MG63 (cell line): Measurements from ENCODE around the gene COL4A3. TPM values are rescaled to one million over a fixed set of nuclear protein-coding genes. Genes with fewer than 3 reads are reported as not detected.

Experiments used
- DNase-seq: peaks from one replicate; pipeline ENCODE4 v3.0.0-alpha.2; 2020
- H3K27me3 ChIP-seq: fragments of 250-450 bp; sonication (Bioruptor Pico); 2 replicates; pipeline ENCODE4 v1.5.1; 2020; ENCODE audit warnings: mild to moderate bottlenecking, moderate library complexity
- H3K36me3 ChIP-seq: fragments of 250-450 bp; sonication (Bioruptor Pico); 2 replicates; pipeline ENCODE4 v1.5.1; 2020; ENCODE audit warnings: mild to moderate bottlenecking, moderate library complexity
- H3K4me3 ChIP-seq: fragments of 250-450 bp; sonication (Bioruptor Pico); 2 replicates; pipeline ENCODE4 v1.5.1; 2020; ENCODE audit warnings: mild to moderate bottlenecking, moderate library complexity
- H3K9me3 ChIP-seq: fragments of 250-450 bp; sonication (Bioruptor Pico); 2 replicates; pipeline ENCODE4 v1.5.1; 2020; ENCODE audit warnings: mild to moderate bottlenecking, moderate library complexity
- total RNA-seq: library from RNA; depleted of rRNA; stranded (reverse); fragments of >200 nt; shearing (Covaris generic); gene quantifications from 2 replicates; pipeline ENCODE4 v1.2.3, GENCODE V29; 2014; ENCODE audit warnings: low replicate concordance; rRNA removed

Gene COL4A3
- total RNA-seq = 0.20 TPM in 1 of 2 replicates, not detected in the other

DNA sequence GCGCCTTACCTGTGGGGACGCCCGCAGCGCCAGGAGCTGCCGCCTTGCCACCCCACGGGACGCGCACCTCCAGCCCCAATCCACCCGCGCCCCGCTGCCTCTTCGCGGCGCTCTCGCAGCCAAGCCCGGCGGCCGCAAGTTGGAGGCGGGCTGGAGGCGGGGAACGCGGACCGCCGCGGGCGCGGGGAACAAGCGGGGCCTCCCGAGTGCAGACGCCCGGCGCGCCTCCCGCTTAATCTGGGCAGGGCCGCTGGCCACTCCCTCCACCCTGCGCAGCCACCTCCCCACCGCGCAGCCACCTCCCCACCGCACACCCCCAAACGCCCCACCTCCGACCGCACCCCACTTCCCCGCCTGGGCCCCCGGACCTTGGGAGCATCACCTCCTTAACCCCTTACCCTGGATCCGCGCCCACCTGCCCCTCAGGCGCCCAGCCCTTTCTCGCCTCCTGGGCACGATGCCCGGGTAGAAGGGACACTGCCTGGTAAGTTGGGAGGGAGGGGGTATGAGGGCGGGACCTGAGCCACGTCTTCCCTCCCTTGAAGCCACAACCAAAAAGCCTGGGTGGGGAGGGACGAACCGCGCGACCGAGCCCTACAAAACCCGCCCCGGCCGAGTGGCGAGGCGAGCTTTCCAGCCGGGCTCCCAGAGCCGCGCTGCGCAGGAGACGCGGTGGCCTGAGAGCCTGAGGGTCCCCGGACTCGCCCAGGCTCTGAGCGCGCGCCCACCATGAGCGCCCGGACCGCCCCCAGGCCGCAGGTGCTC lies at the start of gene COL4A3, which contains the start of gene COL4A4:
COL4A3 (plus strand) TSS at position 627 of the 765 bp plus-strand sequence; CDS start at position 730, 103 bp downstream.
COL4A4 (minus strand) TSS at position 208 of the 765 bp plus-strand sequence. CDS start 16,722 bp downstream, outside the sequence.
- Histone ChIP-seq H3K9me3 (no peaks in the 10 kb centered on the region), H3K4me3 (peak within 1 kb of the TSS; percentile 49)
- DNase-seq = peak; percentile 61

DNA sequence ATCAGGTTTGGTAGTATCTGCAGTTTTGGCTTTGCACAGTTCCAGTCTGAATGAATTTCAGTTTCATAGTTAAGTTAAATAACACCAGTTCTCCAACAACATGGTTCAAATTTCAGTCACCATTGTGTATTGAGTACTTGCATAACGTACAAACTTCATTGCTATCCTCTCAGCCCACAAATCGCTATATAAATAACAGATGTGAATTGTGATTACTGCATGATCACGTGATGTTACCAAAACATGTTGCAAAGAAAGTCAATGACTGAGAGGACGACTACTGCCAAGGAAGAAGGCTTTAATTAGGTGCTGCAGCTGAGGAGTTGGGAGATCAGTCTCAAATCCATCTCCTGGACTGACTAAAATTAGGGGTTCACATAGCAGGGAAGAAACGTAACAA lies 48.7 kb upstream of the COL4A3 start:
- DNase-seq = no peak
- Histone ChIP-seq H3K9me3 (no peaks in the 10 kb centered on the region), H3K4me3 (no peak overlapping the region), H3K27me3 (no peaks in the 10 kb centered on the region), H3K36me3 (no peaks in the 10 kb centered on the region)

More for the DNA sequence above, at the start of gene COL4A3, which contains the start of gene COL4A4:
- no peaks in the 10 kb centered on the region for H3K36me3 ChIP-seq
- peaks cover 21% of the 10 kb centered on the region for H3K27me3 ChIP-seq

DNA sequence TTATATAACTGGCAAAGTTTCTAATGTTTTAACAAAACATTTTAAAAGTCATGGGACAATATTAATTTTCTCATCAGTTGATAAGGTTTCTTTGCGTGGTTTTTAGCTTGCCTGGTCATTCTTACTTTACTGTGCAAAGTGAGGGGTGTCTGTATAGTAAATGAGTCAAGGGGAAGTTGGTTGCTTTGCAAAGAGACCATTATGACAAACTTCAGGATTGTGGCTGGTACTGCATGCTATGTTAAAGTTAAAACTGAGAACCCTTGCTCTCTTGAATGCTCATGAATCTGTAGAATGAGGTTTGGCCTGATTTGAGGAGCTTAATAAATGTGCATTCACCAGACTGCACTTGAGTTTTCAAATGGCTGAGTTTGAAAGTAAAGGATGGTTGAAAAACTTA lies 47.4 kb upstream of the COL4A3 start:
- DNase-seq = no peak
- no peak overlapping the region for H3K4me3 ChIP-seq
- no peaks in the 10 kb centered on the region for H3K9me3 ChIP-seq
- no peaks in the 10 kb centered on the region for H3K36me3 ChIP-seq
- no peaks in the 10 kb centered on the region for H3K27me3 ChIP-seq

DNA sequence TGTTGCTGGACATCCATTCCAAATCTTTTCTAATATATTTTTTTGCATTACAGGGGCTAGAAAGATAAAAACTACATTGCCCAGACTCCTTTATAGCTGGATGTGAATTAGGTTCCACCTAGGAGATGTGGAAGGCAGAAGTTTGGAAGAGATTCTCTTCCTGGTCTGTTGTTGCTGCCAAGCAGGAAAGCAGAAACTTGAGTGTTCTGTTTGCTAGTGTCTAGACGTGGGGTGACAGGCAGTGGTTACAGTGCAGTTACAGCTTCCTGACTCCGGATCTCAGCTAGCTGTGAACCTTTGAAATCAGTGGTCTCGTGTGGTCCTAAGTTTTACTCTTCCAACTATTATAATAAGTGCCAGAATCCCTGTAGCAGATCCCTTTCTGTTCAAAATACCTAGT lies 46.6 kb upstream of the COL4A3 start:
- Histone ChIP-seq H3K9me3 (no peaks in the 10 kb centered on the region), H3K36me3 (no peaks in the 10 kb centered on the region), H3K27me3 (no peaks in the 10 kb centered on the region), H3K4me3 (no peak overlapping the region)
- DNase-seq = no peak

DNA sequence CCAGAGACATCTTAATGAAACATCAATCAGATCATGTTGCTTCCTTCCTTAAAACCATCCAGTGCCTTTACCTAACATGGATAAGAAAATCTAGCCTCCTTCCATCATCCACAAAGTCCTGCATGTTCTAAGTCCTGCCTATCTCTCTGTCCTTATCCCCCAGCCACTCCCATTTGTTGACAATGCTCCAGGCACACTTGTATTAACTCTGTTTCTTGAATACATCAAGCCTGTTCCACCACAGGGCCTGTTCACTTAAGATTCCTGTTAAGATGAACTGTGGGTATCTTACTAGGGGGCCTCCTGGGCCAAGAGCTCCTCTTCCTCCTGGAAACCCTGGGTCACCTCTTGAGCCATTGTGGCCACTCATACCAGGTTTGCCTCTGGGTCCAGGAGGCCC lies 46.1 kb upstream of the COL4A3 start:
- Histone ChIP-seq H3K36me3 (no peaks in the 10 kb centered on the region), H3K27me3 (no peaks in the 10 kb centered on the region), H3K9me3 (no peaks in the 10 kb centered on the region), H3K4me3 (no peak overlapping the region)
- no peak for DNase-seq

DNA sequence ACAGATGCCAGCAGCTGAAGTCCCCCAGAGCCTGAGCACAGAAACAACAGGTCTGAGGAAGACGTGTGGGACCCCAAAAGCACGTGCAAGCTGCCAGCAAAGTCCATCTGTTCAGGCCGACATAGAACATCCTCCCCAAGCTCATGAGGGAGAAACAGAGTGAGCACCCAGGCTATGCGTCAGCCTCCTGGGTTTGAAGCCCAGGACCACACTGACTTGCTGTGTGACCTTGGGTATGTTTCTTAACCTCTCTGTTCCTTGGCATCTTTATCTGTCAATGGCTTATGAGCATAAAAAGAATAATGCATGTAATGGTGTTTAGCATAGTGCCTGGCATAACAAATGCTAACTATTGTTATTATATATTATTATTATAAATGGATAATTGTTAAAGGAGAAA lies 40.7 kb upstream of the COL4A3 start:
- H3K36me3 ChIP-seq = no peaks in the 10 kb centered on the region
- DNase-seq = no peak
- no peak overlapping the region for H3K4me3 ChIP-seq
- H3K9me3 ChIP-seq = no peaks in the 10 kb centered on the region
- no peaks in the 10 kb centered on the region; the same call in 1 of the 2 replicates for H3K27me3 ChIP-seq

DNA sequence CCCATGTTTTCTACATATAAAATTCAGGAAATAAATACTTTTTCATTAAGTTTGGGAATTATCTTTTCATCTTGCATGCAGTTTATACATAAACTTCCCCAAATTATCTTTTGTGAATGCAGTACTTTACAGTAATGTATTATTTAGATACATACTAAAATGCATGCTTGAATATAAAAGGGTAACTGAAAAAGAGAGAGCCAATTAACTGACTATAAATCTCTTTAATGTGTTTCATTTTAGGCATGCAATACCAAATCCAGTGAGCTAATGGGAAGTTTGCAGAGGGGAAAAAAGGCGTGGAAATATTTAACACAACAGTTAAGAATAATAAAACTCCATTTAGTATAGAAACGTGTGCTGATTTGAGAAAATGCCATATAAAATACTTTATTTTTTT lies 39.6 kb upstream of the COL4A3 start:
- no peak for DNase-seq
- Histone ChIP-seq H3K27me3 (no peaks in the 10 kb centered on the region; the same call in 1 of the 2 replicates), H3K4me3 (no peak overlapping the region), H3K9me3 (no peaks in the 10 kb centered on the region), H3K36me3 (no peaks in the 10 kb centered on the region)

DNA sequence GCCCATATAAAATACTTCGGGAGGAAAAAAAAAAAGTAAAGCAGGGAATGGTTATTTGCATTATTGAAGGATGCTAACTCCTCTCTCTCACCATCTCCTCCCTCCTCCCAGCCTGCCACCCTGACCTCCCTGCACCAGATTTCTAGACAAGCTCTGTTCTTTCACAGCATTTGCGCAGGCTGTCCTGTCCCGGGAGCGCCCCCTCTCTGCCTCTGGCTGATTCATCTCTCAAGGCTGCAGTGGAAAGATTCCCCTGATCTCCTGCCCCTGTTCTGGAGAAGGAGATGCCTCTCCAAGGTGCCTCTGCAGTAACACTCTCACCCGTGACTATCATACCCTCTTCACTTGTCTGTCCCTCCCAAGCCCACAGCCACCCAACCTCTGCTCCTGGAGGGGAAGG lies 38.9 kb upstream of the COL4A3 start:
- H3K4me3 ChIP-seq = no peak overlapping the region
- no peaks in the 10 kb centered on the region for H3K9me3 ChIP-seq
- no peaks in the 10 kb centered on the region for H3K36me3 ChIP-seq
- no peaks in the 10 kb centered on the region; the same call in 1 of the 2 replicates for H3K27me3 ChIP-seq
- DNase-seq = no peak

DNA sequence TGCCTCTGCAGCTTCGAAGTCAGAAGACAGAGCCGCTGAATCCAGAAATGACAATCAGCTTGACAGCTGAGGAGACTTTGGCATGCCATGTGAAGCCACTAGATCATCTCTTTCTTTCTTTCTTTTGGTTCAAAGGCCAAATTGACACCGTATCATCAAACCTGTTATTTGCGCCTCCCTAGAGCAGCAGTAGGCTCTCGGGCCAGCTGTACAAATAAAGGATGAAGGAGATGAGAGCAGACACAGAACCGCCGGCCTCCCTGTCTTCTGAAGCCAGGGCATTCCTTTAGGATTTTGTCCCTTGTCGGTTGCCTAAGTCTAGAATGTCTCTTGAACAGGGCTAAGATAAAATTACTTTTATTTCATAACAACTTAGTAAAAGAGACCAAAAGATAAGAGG lies 37.2 kb upstream of the COL4A3 start:
- no peaks in the 10 kb centered on the region for H3K9me3 ChIP-seq
- H3K4me3 ChIP-seq = no peak overlapping the region
- H3K36me3 ChIP-seq = no peaks in the 10 kb centered on the region
- DNase-seq = no peak
- no peaks in the 10 kb centered on the region; the same call in 1 of the 2 replicates for H3K27me3 ChIP-seq

DNA sequence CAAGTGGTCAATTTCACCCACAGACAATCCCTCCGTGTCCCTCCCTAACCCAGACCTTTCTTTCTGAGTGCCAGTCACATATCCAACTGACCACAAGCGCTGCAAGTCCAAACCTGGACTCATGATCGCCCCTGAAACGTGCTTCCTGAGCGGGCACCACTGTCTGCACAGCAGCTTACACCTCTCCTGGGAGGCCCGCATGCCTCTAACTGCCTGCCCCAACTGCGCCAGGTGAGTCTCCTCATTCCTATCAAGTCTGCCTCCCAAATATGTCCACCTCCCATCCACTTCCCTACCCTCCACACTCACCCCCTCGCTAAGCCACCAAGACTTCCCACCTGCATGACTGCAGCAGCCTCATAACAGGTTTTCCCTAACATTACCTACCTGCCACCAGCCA lies 33.8 kb upstream of the COL4A3 start:
- DNase-seq = no peak
- H3K36me3 ChIP-seq = no peaks in the 10 kb centered on the region
- no peaks in the 10 kb centered on the region for H3K9me3 ChIP-seq
- no peaks in the 10 kb centered on the region for H3K27me3 ChIP-seq
- H3K4me3 ChIP-seq = no peak overlapping the region

DNA sequence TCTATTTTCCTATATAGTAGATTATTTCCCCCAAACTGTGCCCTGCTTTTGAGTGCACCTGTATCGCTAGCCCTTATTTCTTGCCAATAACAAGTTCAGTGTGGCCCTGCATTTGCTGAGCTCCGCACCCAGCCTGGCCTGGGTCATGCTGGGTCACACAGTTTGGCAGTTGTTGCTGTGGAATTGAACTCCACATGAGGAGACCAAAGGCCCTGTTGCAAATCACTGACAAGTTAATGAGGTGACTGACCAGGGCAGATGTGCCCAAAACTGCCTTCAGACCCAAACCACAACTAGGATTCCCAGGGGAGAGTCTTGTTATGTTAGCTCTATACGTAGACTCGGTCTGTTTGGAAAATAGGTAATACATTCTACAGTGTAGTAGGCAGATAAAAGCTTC lies 31.4 kb upstream of the COL4A3 start:
- Histone ChIP-seq H3K36me3 (no peaks in the 10 kb centered on the region), H3K9me3 (no peaks in the 10 kb centered on the region), H3K27me3 (no peaks in the 10 kb centered on the region), H3K4me3 (no peak overlapping the region)
- no peak for DNase-seq

DNA sequence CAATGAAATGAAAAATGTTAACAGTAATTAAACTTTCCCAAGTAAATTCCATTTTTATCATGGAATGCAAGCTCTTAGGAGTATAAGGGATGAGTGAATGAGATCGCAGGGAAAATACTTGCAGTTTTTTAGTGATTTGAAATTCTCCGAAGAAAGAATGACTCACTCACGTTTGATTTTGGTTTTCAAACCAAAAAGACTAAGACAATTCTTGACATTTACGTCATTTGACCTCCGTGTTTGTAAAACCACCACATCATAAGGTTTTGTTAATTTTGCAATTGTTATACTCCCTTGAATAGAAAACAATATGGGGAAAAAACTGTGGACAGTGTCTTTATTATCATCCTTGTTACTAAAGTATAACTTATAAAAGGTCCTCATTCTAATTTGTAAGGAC lies 29.8 kb upstream of the COL4A3 start:
- DNase-seq = no peak
- Histone ChIP-seq H3K27me3 (no peaks in the 10 kb centered on the region), H3K4me3 (no peak overlapping the region), H3K9me3 (no peaks in the 10 kb centered on the region), H3K36me3 (no peaks in the 10 kb centered on the region)

DNA sequence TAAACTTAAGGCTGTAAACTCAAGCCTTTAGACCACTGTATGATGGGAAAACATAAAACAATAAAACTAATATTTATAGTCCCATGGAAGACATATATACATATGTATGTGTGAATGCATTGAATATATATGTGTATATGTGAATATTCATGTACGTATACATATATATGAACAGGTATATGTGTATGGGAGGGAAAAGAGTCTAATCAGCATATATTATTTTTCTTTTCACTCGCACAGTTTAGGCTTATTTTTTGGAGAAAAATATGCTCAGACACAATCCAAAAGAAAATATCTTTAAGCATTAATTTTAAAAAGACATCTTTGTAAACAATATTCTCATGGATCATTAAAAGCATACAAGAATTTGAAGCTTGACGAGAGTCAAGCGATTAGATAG lies 23.1 kb upstream of the COL4A3 start:
- Histone ChIP-seq H3K27me3 (no peaks in the 10 kb centered on the region), H3K4me3 (no peak overlapping the region), H3K9me3 (no peaks in the 10 kb centered on the region), H3K36me3 (no peaks in the 10 kb centered on the region)
- DNase-seq = no peak

DNA sequence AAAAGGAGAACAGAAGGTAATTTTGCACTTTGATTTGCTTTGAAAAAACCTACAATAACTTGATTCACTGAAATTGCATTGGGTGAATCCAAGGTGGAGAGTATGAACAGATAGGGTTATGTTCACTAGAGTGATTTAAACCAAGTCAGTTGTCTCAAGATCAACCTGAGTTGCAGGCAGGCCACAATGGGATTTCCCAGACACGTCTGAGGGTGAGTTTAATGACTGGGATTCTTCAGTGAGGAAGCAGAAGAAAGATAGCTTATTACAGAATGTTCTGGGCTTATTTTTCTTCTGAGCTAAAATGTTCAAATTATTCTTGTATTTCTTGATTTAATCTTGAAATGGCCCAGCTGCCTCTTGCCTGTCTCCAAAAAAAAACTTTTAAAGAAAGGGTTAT lies 20.5 kb upstream of the COL4A3 start:
- Histone ChIP-seq H3K9me3 (no peaks in the 10 kb centered on the region), H3K27me3 (no peaks in the 10 kb centered on the region), H3K4me3 (no peak overlapping the region), H3K36me3 (no peaks in the 10 kb centered on the region)
- DNase-seq = no peak

DNA sequence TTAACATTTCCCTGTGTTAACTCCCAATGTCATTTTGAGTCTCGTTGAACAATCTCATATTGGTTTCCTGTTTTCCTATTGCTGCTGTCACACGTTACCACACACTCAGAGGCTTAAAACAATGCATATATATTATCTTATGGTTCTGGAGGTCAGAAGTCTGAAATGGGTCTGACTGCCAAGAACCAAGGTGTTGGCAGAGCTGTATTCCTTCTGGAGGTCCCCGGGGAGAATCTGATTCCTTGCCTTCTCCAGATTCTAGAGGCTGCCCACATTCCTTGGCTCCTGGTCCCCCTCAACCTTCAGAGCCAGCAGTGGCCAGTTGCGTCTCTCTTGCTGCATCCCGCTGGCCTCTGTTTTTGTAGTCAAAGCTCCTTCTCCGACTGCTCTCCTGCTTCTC lies 18.0 kb upstream of the COL4A3 start:
- no peaks in the 10 kb centered on the region for H3K27me3 ChIP-seq
- no peaks in the 10 kb centered on the region for H3K9me3 ChIP-seq
- H3K36me3 ChIP-seq = no peaks in the 10 kb centered on the region
- H3K4me3 ChIP-seq = no peak overlapping the region
- DNase-seq = no peak

DNA sequence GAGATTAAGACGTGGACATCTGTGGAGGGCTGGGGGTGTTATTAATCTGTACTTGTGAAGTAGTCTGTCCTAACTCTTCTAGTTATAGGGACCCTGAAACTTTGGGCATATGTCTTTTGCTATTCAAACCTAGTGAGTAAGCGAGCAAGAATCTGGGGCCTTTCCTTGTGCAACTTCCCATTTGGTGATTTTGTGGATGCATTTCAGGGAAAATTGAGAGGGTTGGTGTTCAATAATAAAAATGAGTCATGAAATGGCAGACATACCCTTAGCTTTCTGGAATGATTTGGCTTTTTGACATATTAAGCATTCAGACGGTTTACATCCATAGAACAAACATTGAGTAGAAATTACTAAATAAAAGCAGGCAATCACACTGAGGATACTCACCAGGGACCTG lies 17.4 kb upstream of the COL4A3 start:
- DNase-seq = no peak
- Histone ChIP-seq H3K9me3 (no peaks in the 10 kb centered on the region), H3K36me3 (no peaks in the 10 kb centered on the region), H3K27me3 (no peaks in the 10 kb centered on the region), H3K4me3 (no peak overlapping the region)

DNA sequence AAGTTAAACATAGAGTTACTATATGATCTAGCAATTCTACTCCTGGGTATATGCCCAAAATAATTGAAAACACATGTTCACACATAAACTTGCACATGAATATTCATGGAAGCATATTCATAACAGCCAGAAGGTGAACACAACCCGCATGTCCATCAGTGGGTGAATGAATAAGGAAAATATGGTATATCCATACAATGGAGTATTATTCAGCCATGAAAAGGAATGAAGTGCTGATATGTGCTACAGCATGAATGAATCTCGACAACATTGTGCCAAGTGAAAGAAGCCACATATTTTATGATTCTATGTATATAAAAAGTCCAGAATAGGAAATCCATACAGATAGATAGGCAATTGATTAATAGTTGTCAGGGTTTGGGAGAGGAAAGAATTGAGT lies 16.3 kb upstream of the COL4A3 start:
- H3K27me3 ChIP-seq = no peaks in the 10 kb centered on the region
- H3K9me3 ChIP-seq = no peaks in the 10 kb centered on the region
- no peak for DNase-seq
- H3K4me3 ChIP-seq = no peak overlapping the region
- H3K36me3 ChIP-seq = no peaks in the 10 kb centered on the region

DNA sequence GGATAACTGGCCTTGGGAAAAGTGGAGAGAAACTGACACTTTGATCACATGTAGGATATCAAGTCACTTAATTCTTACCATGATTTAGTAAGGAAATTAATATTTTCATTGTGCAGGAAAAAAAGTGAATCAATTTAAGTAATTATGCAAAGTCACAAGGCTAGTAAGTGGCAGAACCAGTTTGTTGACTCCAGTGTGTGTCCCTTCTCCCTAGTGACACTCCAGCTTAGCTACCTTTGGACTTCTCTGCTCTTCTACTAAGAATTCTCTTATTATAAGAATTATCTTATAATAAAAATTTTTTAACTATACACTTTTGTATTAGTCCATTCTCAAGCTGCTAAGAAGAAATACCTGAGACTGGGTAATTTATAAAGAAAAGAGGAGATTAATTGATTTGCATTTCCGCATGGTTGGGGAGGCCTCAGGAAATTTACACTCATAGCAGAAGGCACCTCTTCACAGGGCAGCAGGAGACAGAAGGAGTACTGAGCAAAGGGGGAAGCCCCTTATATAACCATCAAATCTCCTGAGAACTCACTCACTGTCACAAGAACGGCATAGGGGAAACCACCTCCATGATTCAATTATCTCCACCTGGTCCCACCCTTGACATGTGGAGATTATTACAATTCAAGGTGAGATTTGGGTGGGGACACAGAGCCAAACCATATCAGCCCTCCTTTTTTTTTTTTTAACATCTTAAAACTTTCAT lies 14.0 kb upstream of the COL4A3 start:
- no peak for DNase-seq
- H3K9me3 ChIP-seq = no peaks in the 10 kb centered on the region
- H3K36me3 ChIP-seq = no peaks in the 10 kb centered on the region
- H3K4me3 ChIP-seq = no peak overlapping the region
- no peaks in the 10 kb centered on the region for H3K27me3 ChIP-seq
